ENCODE results near the gene RBM22. TPM values are rescaled to one million over a fixed set of nuclear protein-coding genes. Genes with fewer than 3 reads are reported as not detected.

The RBM22 gene
- polyA plus RNA-seq (2012; ENCODE audit: insufficient read length, low read depth), result 39.7 TPM

- peak; percentile 23; the same call in 1 of the 2 replicates for TF ChIP-seq SIN3A (IDR thresholded peaks at IDR 0.05; ENCODE audit: borderline replicate concordance, insufficient read depth, low read length)
- TF ChIP-seq FOXP2 (optimal IDR thresholded peaks at IDR 0.05; ENCODE audit: borderline replicate concordance, extremely low read depth, extremely low read length, insufficient read depth), result peak; percentile 98
- TF ChIP-seq TAF1 (IDR thresholded peaks at IDR 0.05; ENCODE audit: borderline replicate concordance, insufficient read depth, low read length), result peak; percentile 90
- peak; percentile 92 for TF ChIP-seq POLR2AphosphoS5 (IDR thresholded peaks at IDR 0.05; ENCODE audit: low read depth, low read length)
- TF ChIP-seq REST (IDR thresholded peaks at IDR 0.05; ENCODE audit: insufficient read depth in 1 of 2, low read depth in 2 of 2, low read length in 2 of 2), result 0 out of 4 replicates have a peak, but pooled peaks of 1 of the 2 experiments have one; percentile 35
These were observed at the start of gene RBM22 for GRCh38 chr5:150700594-150701377. Gene RBM22, minus strand, starts transcription at chr5:150701062. Its CDS starts 77 bp downstream, at chr5:150700985.

- TF ChIP-seq POLR2AphosphoS5 (IDR thresholded peaks at IDR 0.05; ENCODE audit: low read depth, low read length) (no peak), REST (IDR thresholded peaks at IDR 0.05; ENCODE audit: insufficient read depth in 1 of 2, low read depth in 2 of 2, low read length in 2 of 2) (no peak), FOXP2 (optimal IDR thresholded peaks at IDR 0.05; ENCODE audit: borderline replicate concordance, extremely low read depth, extremely low read length, insufficient read depth) (no peak), TAF1 (IDR thresholded peaks at IDR 0.05; ENCODE audit: borderline replicate concordance, insufficient read depth, low read length) (no peak), SIN3A (IDR thresholded peaks at IDR 0.05; ENCODE audit: borderline replicate concordance, insufficient read depth, low read length) (no peak)
These were observed 49.6 kb upstream of the RBM22 start for GRCh38 chr5:150750469-150750868.

- TF ChIP-seq SIN3A (IDR thresholded peaks at IDR 0.05; ENCODE audit: borderline replicate concordance, insufficient read depth, low read length) (no peak), REST (IDR thresholded peaks at IDR 0.05; ENCODE audit: insufficient read depth in 1 of 2, low read depth in 2 of 2, low read length in 2 of 2) (no peak), TAF1 (IDR thresholded peaks at IDR 0.05; ENCODE audit: borderline replicate concordance, insufficient read depth, low read length) (no peak), FOXP2 (optimal IDR thresholded peaks at IDR 0.05; ENCODE audit: borderline replicate concordance, extremely low read depth, extremely low read length, insufficient read depth) (no peak)
These were observed 40.1 kb upstream of the RBM22 start for GRCh38 chr5:150740992-150741391.

GRCh38 chr5:150738862-150739261 is 38.0 kb upstream of the RBM22 start:
- TF ChIP-seq REST (IDR thresholded peaks at IDR 0.05; ENCODE audit: insufficient read depth in 1 of 2, low read depth in 2 of 2, low read length in 2 of 2) (no peak), SIN3A (IDR thresholded peaks at IDR 0.05; ENCODE audit: borderline replicate concordance, insufficient read depth, low read length) (no peak), TAF1 (IDR thresholded peaks at IDR 0.05; ENCODE audit: borderline replicate concordance, insufficient read depth, low read length) (no peak), FOXP2 (optimal IDR thresholded peaks at IDR 0.05; ENCODE audit: borderline replicate concordance, extremely low read depth, extremely low read length, insufficient read depth) (no peak), POLR2AphosphoS5 (IDR thresholded peaks at IDR 0.05; ENCODE audit: low read depth, low read length) (no peak)

All from PFSK-1 (cell line).